ENCODE data around the gene ERBB3.
"Not testable (repeated sequence)": the region's sequence is repeated elsewhere in the genome, so short reads cannot be mapped to it uniquely, and the experiment has no call there.

Gene ERBB3

GRCh38 chr12:56079723-56080555 lies at the start of gene ERBB3:
Gene ERBB3, plus strand, starts transcription at chr12:56080165. Its CDS starts 136 bp downstream, at chr12:56080301.
- peak within 1 kb of the TSS; percentile 72 for H3K4me3 ChIP-seq (ENCODE audit: low read length)
- H3K4me1 ChIP-seq (ENCODE audit: control insufficient read depth, insufficient read depth, low read length) = no peaks in the 10 kb centered on the region
- peak within 1 kb of the TSS; percentile 75 for H3K9ac ChIP-seq (ENCODE audit: low read length)
- H3K27me3 ChIP-seq (ENCODE audit: control insufficient read depth, insufficient read depth, low read length) = no peaks in the 10 kb centered on the region
- H3K27ac ChIP-seq (ENCODE audit: low read depth, low read length) = peak within 1 kb of the TSS; percentile 61
- peaks cover 2% of the 10 kb centered on the region for H3K36me3 ChIP-seq (ENCODE audit: control insufficient read depth, insufficient read depth, low read length)

- no peak overlapping the region for H3K4me3 ChIP-seq (ENCODE audit: low read length)
- no peak overlapping the region for H3K27ac ChIP-seq (ENCODE audit: low read depth, low read length)
- H3K4me1 ChIP-seq (ENCODE audit: control insufficient read depth, insufficient read depth, low read length) = no peaks in the 10 kb centered on the region
- no peaks in the 10 kb centered on the region for H3K27me3 ChIP-seq (ENCODE audit: control insufficient read depth, insufficient read depth, low read length)
- peaks cover 13% of the 10 kb centered on the region for H3K36me3 ChIP-seq (ENCODE audit: control insufficient read depth, insufficient read depth, low read length)
- no peak overlapping the region for H3K9ac ChIP-seq (ENCODE audit: low read length)
These were observed 48.0 kb upstream of the ERBB3 start for GRCh38 chr12:56031987-56032386.

GRCh38 chr12:56034586-56035332 lies 45.2 kb upstream of the ERBB3 start:
- no peaks in the 10 kb centered on the region for H3K27me3 ChIP-seq (ENCODE audit: control insufficient read depth, insufficient read depth, low read length)

GRCh38 chr12:56037161-56037560 lies 42.8 kb upstream of the ERBB3 start:
- Histone ChIP-seq H3K9ac (ENCODE audit: low read length) (no peak overlapping the region), H3K27ac (ENCODE audit: low read depth, low read length) (no peak overlapping the region), H3K4me3 (ENCODE audit: low read length) (no peak overlapping the region), H3K27me3 (ENCODE audit: control insufficient read depth, insufficient read depth, low read length) (no peaks in the 10 kb centered on the region), H3K4me1 (ENCODE audit: control insufficient read depth, insufficient read depth, low read length) (peaks cover 6% of the 10 kb centered on the region), H3K36me3 (ENCODE audit: control insufficient read depth, insufficient read depth, low read length) (peaks cover 13% of the 10 kb centered on the region)

More at GRCh38 chr12:56034586-56035332, 45.2 kb upstream of the ERBB3 start:
- no peaks in the 10 kb centered on the region for H3K4me1 ChIP-seq (ENCODE audit: control insufficient read depth, insufficient read depth, low read length)
- H3K9ac ChIP-seq (ENCODE audit: low read length) = no peak overlapping the region
- H3K27ac ChIP-seq (ENCODE audit: low read depth, low read length) = no peak overlapping the region
- H3K4me3 ChIP-seq (ENCODE audit: low read length) = no peak overlapping the region
- peaks cover 13% of the 10 kb centered on the region for H3K36me3 ChIP-seq (ENCODE audit: control insufficient read depth, insufficient read depth, low read length)

- no peaks in the 10 kb centered on the region for H3K27me3 ChIP-seq (ENCODE audit: control insufficient read depth, insufficient read depth, low read length)
- peaks cover 10% of the 10 kb centered on the region for H3K36me3 ChIP-seq (ENCODE audit: control insufficient read depth, insufficient read depth, low read length)
- no peak overlapping the region for H3K4me3 ChIP-seq (ENCODE audit: low read length)
- H3K4me1 ChIP-seq (ENCODE audit: control insufficient read depth, insufficient read depth, low read length) = peaks cover 13% of the 10 kb centered on the region
- no peak overlapping the region for H3K27ac ChIP-seq (ENCODE audit: low read depth, low read length)
- no peak overlapping the region for H3K9ac ChIP-seq (ENCODE audit: low read length)
These were observed 41.8 kb upstream of the ERBB3 start for GRCh38 chr12:56038022-56038655.

GRCh38 chr12:56040151-56040550 lies 39.8 kb upstream of the ERBB3 start:
- Histone ChIP-seq H3K27ac (ENCODE audit: low read depth, low read length) (no peak overlapping the region), H3K4me1 (ENCODE audit: control insufficient read depth, insufficient read depth, low read length) (peaks cover 16% of the 10 kb centered on the region), H3K27me3 (ENCODE audit: control insufficient read depth, insufficient read depth, low read length) (no peaks in the 10 kb centered on the region), H3K4me3 (ENCODE audit: low read length) (no peak overlapping the region), H3K36me3 (ENCODE audit: control insufficient read depth, insufficient read depth, low read length) (peaks cover 10% of the 10 kb centered on the region), H3K9ac (ENCODE audit: low read length) (no peak overlapping the region)

GRCh38 chr12:56040963-56041551 lies 38.9 kb upstream of the ERBB3 start:
- peak overlapping the region; percentile 90 for H3K27ac ChIP-seq (ENCODE audit: low read depth, low read length)
- peak overlapping the region; percentile 47 for H3K9ac ChIP-seq (ENCODE audit: low read length)
- H3K4me1 ChIP-seq (ENCODE audit: control insufficient read depth, insufficient read depth, low read length) = peaks cover 16% of the 10 kb centered on the region
- peak overlapping the region; percentile 58 for H3K4me3 ChIP-seq (ENCODE audit: low read length)
- peaks cover 9% of the 10 kb centered on the region for H3K36me3 ChIP-seq (ENCODE audit: control insufficient read depth, insufficient read depth, low read length)
- H3K27me3 ChIP-seq (ENCODE audit: control insufficient read depth, insufficient read depth, low read length) = no peaks in the 10 kb centered on the region

GRCh38 chr12:56041552-56042429 lies 38.2 kb upstream of the ERBB3 start, which contains the start of gene RPS26:
Gene RPS26, plus strand, starts transcription at chr12:56041918. Its CDS starts 249 bp downstream, at chr12:56042167.
- peak within 1 kb of the TSS; percentile 90 for H3K27ac ChIP-seq (ENCODE audit: low read depth, low read length)
- H3K27me3 ChIP-seq (ENCODE audit: control insufficient read depth, insufficient read depth, low read length) = no peaks in the 10 kb centered on the region
- peak within 1 kb of the TSS; percentile 99 for H3K4me3 ChIP-seq (ENCODE audit: low read length)
- peaks cover 9% of the 10 kb centered on the region for H3K36me3 ChIP-seq (ENCODE audit: control insufficient read depth, insufficient read depth, low read length)
- peaks cover 16% of the 10 kb centered on the region for H3K4me1 ChIP-seq (ENCODE audit: control insufficient read depth, insufficient read depth, low read length)
- H3K9ac ChIP-seq (ENCODE audit: low read length) = peak within 1 kb of the TSS; percentile 96

- Histone ChIP-seq H3K9ac (ENCODE audit: low read length) (peak overlapping the region; percentile 96), H3K27ac (ENCODE audit: low read depth, low read length) (peak overlapping the region; percentile 90), H3K4me1 (ENCODE audit: control insufficient read depth, insufficient read depth, low read length) (peaks cover 16% of the 10 kb centered on the region), H3K4me3 (ENCODE audit: low read length) (peak overlapping the region; percentile 99)
- H3K27me3 ChIP-seq (ENCODE audit: control insufficient read depth, insufficient read depth, low read length); H3K36me3 ChIP-seq (ENCODE audit: control insufficient read depth, insufficient read depth, low read length): not testable (repeated sequence)
These were observed 37.5 kb upstream of the ERBB3 start for GRCh38 chr12:56042430-56042813.

GRCh38 chr12:56042843-56043242 lies 37.1 kb upstream of the ERBB3 start:
- H3K9ac ChIP-seq (ENCODE audit: low read length) = peak overlapping the region; percentile 96
- peak overlapping the region; percentile 99 for H3K4me3 ChIP-seq (ENCODE audit: low read length)

GRCh38 chr12:56046027-56046780 lies 33.8 kb upstream of the ERBB3 start:
- H3K27me3 ChIP-seq (ENCODE audit: control insufficient read depth, insufficient read depth, low read length) = no peaks in the 10 kb centered on the region
- no peak overlapping the region for H3K9ac ChIP-seq (ENCODE audit: low read length)
- peaks cover 9% of the 10 kb centered on the region for H3K36me3 ChIP-seq (ENCODE audit: control insufficient read depth, insufficient read depth, low read length)
- no peak overlapping the region for H3K4me3 ChIP-seq (ENCODE audit: low read length)
- H3K27ac ChIP-seq (ENCODE audit: low read depth, low read length) = no peak overlapping the region
- peaks cover 12% of the 10 kb centered on the region for H3K4me1 ChIP-seq (ENCODE audit: control insufficient read depth, insufficient read depth, low read length)

More at GRCh38 chr12:56042843-56043242, 37.1 kb upstream of the ERBB3 start:
- H3K27ac ChIP-seq (ENCODE audit: low read depth, low read length) = peak overlapping the region; percentile 90
- H3K27me3 ChIP-seq (ENCODE audit: control insufficient read depth, insufficient read depth, low read length) = no peaks in the 10 kb centered on the region
- H3K4me1 ChIP-seq (ENCODE audit: control insufficient read depth, insufficient read depth, low read length) = peaks cover 16% of the 10 kb centered on the region
- peaks cover 9% of the 10 kb centered on the region for H3K36me3 ChIP-seq (ENCODE audit: control insufficient read depth, insufficient read depth, low read length)

Data from rectal smooth muscle tissue (tissue), 1 donor.